ENCODE results near the gene CELF2. TPM values are rescaled to one million over a fixed set of nuclear protein-coding genes. Genes with fewer than 3 reads are reported as not detected.

Gene CELF2
- total and polyA plus RNA-seq, 7 donors, result 6.0 to 83.1 (median 48.9) TPM

DNA sequence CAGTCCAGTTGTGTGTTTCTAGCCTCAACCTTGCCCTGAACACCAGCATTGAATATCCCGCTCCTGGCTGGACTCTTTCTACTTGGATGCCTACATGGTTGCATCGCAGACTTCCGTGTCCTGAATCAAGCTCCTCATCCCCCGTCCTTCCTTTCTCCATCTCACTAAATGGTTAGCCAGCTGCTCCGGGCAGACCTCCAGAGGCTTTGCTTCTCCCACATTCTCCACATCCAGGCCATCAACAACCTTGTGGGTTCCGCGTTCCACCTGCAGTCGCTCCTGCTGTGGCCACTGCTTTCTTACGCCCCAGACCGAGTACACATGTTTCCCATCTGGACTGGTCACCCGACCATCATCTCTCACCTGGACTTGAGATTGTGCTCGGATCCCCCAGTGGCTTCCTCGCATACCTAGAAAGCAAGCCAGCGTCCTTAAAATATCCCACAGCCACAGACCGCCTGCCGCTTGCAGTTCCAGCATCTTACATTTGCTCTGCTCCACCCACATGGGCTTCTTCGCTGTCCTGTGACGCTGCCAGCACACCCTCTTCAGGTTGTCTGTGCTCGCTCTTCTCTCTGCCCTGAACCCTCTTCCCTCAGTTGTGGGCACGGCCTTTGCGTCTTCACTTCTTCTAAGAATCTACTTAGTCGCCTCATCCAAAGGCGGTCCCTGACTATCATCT is 25.9 kb downstream of the CELF2 start:
- Histone ChIP-seq H3K9me3 (no peaks in the 10 kb centered on the region), H3K4me3 (no peak overlapping the region), H3K27me3 (no peaks in the 10 kb centered on the region), H3K36me3 (no peaks in the 10 kb centered on the region), H3K4me1 (peaks cover 0 to 31% (median 22%) of the 10 kb centered on the region in 4 donors), H3K27ac (no peak overlapping the region)
- intact Hi-C loops (cut with DNase I), result loop anchor here (1.0 kb wide), 1 partner anchor 104 kb away; no protein-coding TSS in a partner anchor
- 92 to 96% methylated on average over 23 of the region's 23 CpGs for WGBS, 2 donors
- no peak for DNase-seq
- TF ChIP-seq POLR2AphosphoS5 (IDR thresholded peaks at IDR 0.05) (no peak), POLR2A (IDR thresholded peaks at IDR 0.05) (no peak), EP300 (IDR thresholded peaks at IDR 0.05) (no peak)
- TF ChIP-seq, protein P1, sequence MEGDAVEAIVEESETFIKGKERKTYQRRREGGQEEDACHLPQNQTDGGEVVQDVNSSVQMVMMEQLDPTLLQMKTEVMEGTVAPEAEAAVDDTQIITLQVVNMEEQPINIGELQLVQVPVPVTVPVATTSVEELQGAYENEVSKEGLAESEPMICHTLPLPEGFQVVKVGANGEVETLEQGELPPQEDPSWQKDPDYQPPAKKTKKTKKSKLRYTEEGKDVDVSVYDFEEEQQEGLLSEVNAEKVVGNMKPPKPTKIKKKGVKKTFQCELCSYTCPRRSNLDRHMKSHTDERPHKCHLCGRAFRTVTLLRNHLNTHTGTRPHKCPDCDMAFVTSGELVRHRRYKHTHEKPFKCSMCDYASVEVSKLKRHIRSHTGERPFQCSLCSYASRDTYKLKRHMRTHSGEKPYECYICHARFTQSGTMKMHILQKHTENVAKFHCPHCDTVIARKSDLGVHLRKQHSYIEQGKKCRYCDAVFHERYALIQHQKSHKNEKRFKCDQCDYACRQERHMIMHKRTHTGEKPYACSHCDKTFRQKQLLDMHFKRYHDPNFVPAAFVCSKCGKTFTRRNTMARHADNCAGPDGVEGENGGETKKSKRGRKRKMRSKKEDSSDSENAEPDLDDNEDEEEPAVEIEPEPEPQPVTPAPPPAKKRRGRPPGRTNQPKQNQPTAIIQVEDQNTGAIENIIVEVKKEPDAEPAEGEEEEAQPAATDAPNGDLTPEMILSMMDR (IDR thresholded peaks at IDR 0.05), result no peak

DNA sequence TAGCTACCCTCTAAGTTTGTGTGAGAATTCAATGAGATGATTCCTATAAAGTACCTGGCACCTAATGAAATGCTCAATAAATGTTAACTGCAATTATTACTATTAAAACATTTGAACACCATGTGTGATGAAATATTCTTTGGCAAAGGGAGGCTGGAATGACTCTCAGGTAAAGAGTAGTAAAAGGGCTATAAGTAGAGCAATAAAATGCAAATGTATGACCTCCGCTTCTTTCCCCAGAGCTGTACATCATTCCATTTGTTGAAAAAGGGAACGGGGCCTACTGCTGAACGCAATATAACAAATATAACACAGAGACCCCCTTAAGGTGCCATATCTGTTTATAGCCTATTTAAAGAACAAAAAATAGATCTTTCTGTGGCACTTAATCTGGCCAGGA is 27.8 kb downstream of the CELF2 start:
- H3K4me1 ChIP-seq, result peaks cover 0 to 48% (median 39%) of the 10 kb centered on the region in 4 donors

DNA sequence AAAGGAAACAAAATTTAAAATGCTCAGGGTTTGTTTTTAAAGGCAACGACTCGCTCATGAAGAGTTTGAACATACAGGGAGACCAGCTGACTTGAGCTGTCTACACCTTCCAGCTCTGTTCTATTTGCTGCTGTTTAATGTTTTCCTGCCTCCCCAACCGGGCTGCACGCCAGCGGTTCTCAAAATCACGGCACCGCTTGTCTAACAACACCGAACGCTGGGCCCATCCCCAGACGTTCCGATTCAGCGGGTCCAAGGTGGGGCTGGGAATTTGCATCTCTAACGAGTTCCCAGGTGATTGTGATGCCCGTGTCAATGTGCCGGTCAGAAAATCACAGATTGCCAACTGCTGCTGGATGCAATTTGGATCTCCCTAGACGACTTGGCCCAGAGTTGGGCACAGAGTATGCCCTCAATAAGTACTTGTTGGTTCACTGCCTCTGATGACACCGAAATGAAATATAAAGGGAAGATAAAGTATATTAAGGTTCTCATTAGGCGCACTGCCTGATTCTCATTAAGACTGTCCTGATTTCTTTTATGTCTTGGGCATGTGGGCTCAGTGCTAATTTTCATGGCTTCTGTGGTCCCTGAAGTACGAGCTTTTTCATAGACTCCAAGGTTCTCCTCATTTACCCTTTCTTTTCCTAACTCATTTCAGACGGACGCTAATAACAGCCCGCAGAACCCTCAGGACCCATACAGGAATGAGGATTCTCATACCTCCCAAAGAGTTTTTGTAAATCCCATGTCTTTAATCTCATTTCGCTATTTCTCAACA is 28.5 kb downstream of the CELF2 start:
- DNase-seq, result no peak
- Histone ChIP-seq H3K9me3 (no peaks in the 10 kb centered on the region), H3K4me1 (peaks cover 0 to 55% (median 45%) of the 10 kb centered on the region in 4 donors), H3K36me3 (no peaks in the 10 kb centered on the region), H3K4me3 (peak overlapping the region in 1 of 4 donors; percentile 12), H3K27me3 (no peaks in the 10 kb centered on the region), H3K27ac (peak overlapping the region; percentile 21 to 58 (median 47))
- intact Hi-C loops (cut with DNase I), result no loop called here
- TF ChIP-seq POLR2A (IDR thresholded peaks at IDR 0.05) (no peak), POLR2AphosphoS5 (IDR thresholded peaks at IDR 0.05) (peak in 2 of 4 donors; percentile 22 to 31)
- 85 to 92% methylated on average over 23 of the region's 23 CpGs for WGBS, 2 donors

More for the DNA sequence above, 27.8 kb downstream of the CELF2 start:
- H3K4me3 ChIP-seq, result no peak overlapping the region
- no peak for DNase-seq
- no peaks in the 10 kb centered on the region for H3K36me3 ChIP-seq
- 70 to 74% methylated on average over 3 of the region's 3 CpGs for WGBS, 2 donors
- H3K27me3 ChIP-seq, result no peaks in the 10 kb centered on the region
- TF ChIP-seq POLR2AphosphoS5 (IDR thresholded peaks at IDR 0.05), result no peak
- no peak for TF ChIP-seq POLR2A (IDR thresholded peaks at IDR 0.05)
- TF ChIP-seq, protein P1 (IDR thresholded peaks at IDR 0.05), result no peak
- TF ChIP-seq EP300 (IDR thresholded peaks at IDR 0.05), result no peak
- intact Hi-C loops (cut with DNase I), result no loop called here
- H3K9me3 ChIP-seq, result no peaks in the 10 kb centered on the region
- H3K27ac ChIP-seq, result peak overlapping the region in 2 of 4 donors; percentile 40 to 58

DNA sequence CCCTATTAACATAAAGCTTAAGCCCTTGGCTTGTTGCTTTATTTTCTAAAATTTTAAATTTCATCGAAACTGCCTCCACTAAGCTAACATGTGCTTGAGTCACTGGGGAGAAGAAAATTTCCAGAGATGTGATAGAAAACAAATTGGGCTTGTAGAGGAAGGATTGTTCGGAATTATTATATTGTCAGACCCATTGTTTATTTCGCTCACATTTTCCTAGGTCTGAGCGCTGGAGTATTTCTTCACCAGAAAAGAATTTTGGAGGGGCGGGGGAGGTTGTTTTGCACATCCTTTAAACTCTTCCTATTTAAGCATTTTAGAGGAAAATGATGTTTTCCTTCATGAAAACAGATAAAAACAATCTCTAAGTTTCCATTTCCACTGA is 29.1 kb downstream of the CELF2 start:
- Histone ChIP-seq H3K27me3 (no peaks in the 10 kb centered on the region), H3K4me1 (peaks cover 0 to 61% (median 48%) of the 10 kb centered on the region in 4 donors), H3K4me3 (no peak overlapping the region), H3K36me3 (no peaks in the 10 kb centered on the region), H3K27ac (peak overlapping the region; percentile 21 to 58 (median 47)), H3K9me3 (no peaks in the 10 kb centered on the region)
- intact Hi-C loops (cut with DNase I), result no loop called here
- WGBS, 2 donors, result 92 to 94% methylated on average over 5 of the region's 5 CpGs
- TF ChIP-seq EP300 (IDR thresholded peaks at IDR 0.05) (no peak), POLR2AphosphoS5 (IDR thresholded peaks at IDR 0.05) (peak in 1 of 4 donors; percentile 8)
- TF ChIP-seq, protein P1 (IDR thresholded peaks at IDR 0.05), result no peak
- DNase-seq, result no peak

DNA sequence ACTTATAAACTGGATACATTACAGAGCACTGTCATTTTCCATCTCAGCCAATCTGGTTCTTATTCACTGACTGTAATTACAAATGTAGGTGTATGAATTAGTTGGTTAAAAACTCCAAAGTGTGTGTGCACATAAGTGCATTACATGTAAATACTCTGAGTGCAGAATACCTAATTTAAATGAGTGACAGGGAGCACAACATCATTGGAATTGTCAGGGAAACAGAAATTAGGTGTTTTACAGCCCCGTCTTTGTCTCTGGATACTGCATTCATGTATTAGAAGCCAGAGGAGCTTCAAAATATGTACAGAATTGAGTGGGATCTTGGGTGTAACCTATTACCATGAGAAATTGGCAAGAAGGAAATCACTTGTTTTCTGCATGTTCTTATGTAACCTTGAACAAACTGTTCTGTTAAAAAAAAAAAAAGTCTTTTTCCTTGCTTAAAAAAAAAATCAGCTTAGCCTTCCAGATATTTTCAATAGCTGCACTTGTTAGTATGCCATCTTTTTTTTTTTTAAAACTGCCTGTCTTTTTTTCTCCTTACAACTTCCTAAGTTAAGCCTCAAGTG is 31.1 kb downstream of the CELF2 start:
- H3K27me3 ChIP-seq, result no peaks in the 10 kb centered on the region
- intact Hi-C loops (cut with DNase I), result no loop called here
- no peak for DNase-seq
- H3K9me3 ChIP-seq, result no peaks in the 10 kb centered on the region
- no peak overlapping the region for H3K4me3 ChIP-seq
- H3K27ac ChIP-seq, result peak overlapping the region; percentile 1 to 58 (median 47)
- WGBS, 2 donors, result 43 to 89% methylated on average over 1 of the region's 1 CpG
- H3K36me3 ChIP-seq, result no peaks in the 10 kb centered on the region
- TF ChIP-seq, protein P1 (IDR thresholded peaks at IDR 0.05), result no peak
- TF ChIP-seq POLR2AphosphoS5 (IDR thresholded peaks at IDR 0.05) (no peak), POLR2A (IDR thresholded peaks at IDR 0.05) (no peak), EP300 (IDR thresholded peaks at IDR 0.05) (no peak)
- H3K4me1 ChIP-seq, result peaks cover 0 to 61% (median 48%) of the 10 kb centered on the region in 4 donors

Measured in sigmoid colon (tissue), 7 donors.